H1 (cell line): ENCODE results near the gene ZNF473. TPM values are rescaled to one million over a fixed set of nuclear protein-coding genes. Genes with fewer than 3 reads are reported as not detected.

Experiments
- CTCF ChIA-PET: fragments of 300-600 bp; sonication (Branson Sonifier 250); formaldehyde crosslinking; loops from one replicate; lab custom pipeline; 2021; ENCODE audit not compliant: partially characterized antibody; lab: Charles Lee
- POLR2A ChIA-PET: fragments of 300-600 bp; sonication (Branson Sonifier 250); formaldehyde crosslinking; loops from one replicate; lab custom pipeline; 2021; ENCODE audit warnings: inconsistent platforms; ENCODE audit not compliant: partially characterized antibody; lab: Charles Lee
- DNase-seq, 2 experiments: peaks; one replicate each; pipeline versions ENCODE4 v3.0.0 to v3.0.0-alpha.2; 2010 to 2022; ENCODE audit warnings: low spot score in 2 of 2, low read depth in 1 of 2, mixed read lengths in 1 of 2
- FAIRE-seq: peaks from 2 replicates; lab custom pipeline; 2011; peaks lifted over from hg19 to GRCh38; lab: Jason Lieb, UNC
- H2AFZ ChIP-seq: 2 replicates; pipeline ENCODE4 v1.8.1; 2012; ENCODE audit warnings: low read length, inconsistent platforms
- H2AK5ac ChIP-seq: 2 replicates; pipeline ENCODE4 v1.6.1; 2013; ENCODE audit warnings: low read depth, low read length
- H2BK120ac ChIP-seq: replicated peaks from 2 replicates; pipeline ENCODE3; 2013; ENCODE audit warnings: low read depth, low read length, inconsistent platforms
- H2BK12ac ChIP-seq: 2 replicates; pipeline ENCODE4 v1.6.1; 2013; ENCODE audit warnings: low read depth, low read length
- H2BK15ac ChIP-seq: 2 replicates; pipeline ENCODE4 v1.6.1; 2013; ENCODE audit warnings: low read length
- H2BK20ac ChIP-seq: 2 replicates; pipeline ENCODE4 v1.6.1; 2013; ENCODE audit warnings: low read length
- H2BK5ac ChIP-seq: 2 replicates; pipeline ENCODE4 v1.6.1; 2013; ENCODE audit warnings: low read depth, low read length
- H3K14ac ChIP-seq: 2 replicates; pipeline ENCODE4 v1.6.1; 2013; ENCODE audit warnings: inconsistent platforms; ENCODE audit not compliant: insufficient read length
- H3K18ac ChIP-seq: 2 replicates; pipeline ENCODE4 v1.6.1; 2013; ENCODE audit warnings: low read length; ENCODE audit errors: extremely low read depth
- H3K23ac ChIP-seq: 2 replicates; pipeline ENCODE4 v1.6.1; 2013; ENCODE audit warnings: inconsistent platforms; ENCODE audit not compliant: insufficient read length
- H3K23me2 ChIP-seq: 2 replicates; pipeline ENCODE4 v1.6.1; 2013; ENCODE audit warnings: low read depth, low read length
- H3K27ac ChIP-seq: 2 replicates; pipeline ENCODE4 v1.6.1; 2011; ENCODE audit warnings: low read depth, low read length, inconsistent platforms
- H3K27me3 ChIP-seq, 4 experiments: replicated peaks in 1 of 4; 1 replicate in 1 of 4; 2 replicates in 3 of 4; pipeline versions ENCODE4 v1.6.1 to v1.8.1; 2011 to 2013; ENCODE audit warnings: low read length in 3 of 4, mild to moderate bottlenecking in 3 of 4, inconsistent platforms in 2 of 4, mixed read lengths in 2 of 4, moderate library complexity in 1 of 4; ENCODE audit not compliant: control insufficient read depth in 3 of 4, insufficient read depth in 3 of 4; ENCODE audit errors: extremely low read depth in 1 of 4
- H3K36me3 ChIP-seq, 4 experiments: 2 replicates each; pipeline versions ENCODE4 v1.6.1 to v1.8.1; 2011 to 2013; ENCODE audit warnings: mild to moderate bottlenecking in 4 of 4, low read length in 3 of 4, moderate library complexity in 2 of 4, control low read depth in 1 of 4, inconsistent platforms in 1 of 4; ENCODE audit not compliant: insufficient read depth in 4 of 4, control insufficient read depth in 2 of 4
- H3K4ac ChIP-seq: replicated peaks from 2 replicates; pipeline ENCODE3; 2013; ENCODE audit warnings: low read length, low read depth, mixed read lengths, inconsistent platforms; ENCODE audit not compliant: insufficient read length
- H3K4me1 ChIP-seq, 4 experiments: replicated peaks in 1 of 4; 1 replicate in 1 of 4; 2 replicates in 3 of 4; pipeline versions ENCODE4 v1.6.1 to v1.8.1; 2011 to 2013; ENCODE audit warnings: low read length in 3 of 4, inconsistent platforms in 2 of 4, mixed read lengths in 1 of 4; ENCODE audit not compliant: insufficient read depth in 4 of 4, control insufficient read depth in 3 of 4
- H3K4me2 ChIP-seq, 2 experiments: 2 replicates each; pipeline versions ENCODE4 v1.6.1 to v1.8.1; 2011 to 2013; ENCODE audit warnings: low read depth in 2 of 2, low read length in 2 of 2, control low read depth in 1 of 2, inconsistent platforms in 1 of 2, mild to moderate bottlenecking in 1 of 2; ENCODE audit not compliant: insufficient read depth in 1 of 2
- H3K4me3 ChIP-seq, 4 experiments: fragments of 200-600, 300-600 bp in 1 of 4; sonication (generic), shearing (Covaris generic), sonication (Bioruptor Twin) in 1 of 4; 2 replicates each; pipeline versions ENCODE4 v1.5.1 to v1.8.1; 2011 to 2016; ENCODE audit warnings: low read length in 4 of 4, low read depth in 3 of 4, control low read depth in 2 of 4, inconsistent platforms in 2 of 4, mild to moderate bottlenecking in 2 of 4, mixed read lengths in 1 of 4, moderate library complexity in 1 of 4; ENCODE audit not compliant: insufficient read depth in 2 of 4; ENCODE audit errors: extremely low read depth in 1 of 4
- H3K56ac ChIP-seq: replicated peaks from 2 replicates; pipeline ENCODE3; 2013; ENCODE audit warnings: low read depth, mild to moderate bottlenecking, mixed read lengths, low read length, inconsistent platforms; ENCODE audit not compliant: insufficient read length
- H3K79me1 ChIP-seq: 2 replicates; pipeline ENCODE4 v1.6.1; 2013; ENCODE audit warnings: low read depth, low read length, control low read depth
- H3K79me2 ChIP-seq, 2 experiments: 2 replicates each; pipeline versions ENCODE4 v1.6.1 to v1.8.1; 2012 to 2013; ENCODE audit warnings: low read length in 2 of 2, mild to moderate bottlenecking in 2 of 2, inconsistent platforms in 1 of 2; ENCODE audit not compliant: insufficient read depth in 2 of 2, control insufficient read depth in 1 of 2
- H3K9ac ChIP-seq, 4 experiments: replicated peaks in 1 of 4; 1 replicate in 1 of 4; 2 replicates in 3 of 4; pipeline versions ENCODE4 v1.6.1 to v1.8.1; 2011 to 2013; ENCODE audit warnings: low read depth in 3 of 4, low read length in 3 of 4, control low read depth in 2 of 4, mild to moderate bottlenecking in 2 of 4, moderate library complexity in 2 of 4, inconsistent platforms in 1 of 4; ENCODE audit errors: extremely low read depth in 1 of 4
- H3K9me3 ChIP-seq, 2 experiments: 2 replicates each; pipeline versions ENCODE4 v1.6.1 to v1.8.1; 2012 to 2013; ENCODE audit warnings: mild to moderate bottlenecking in 2 of 2, moderate library complexity in 2 of 2, control low read depth in 1 of 2, inconsistent platforms in 1 of 2, low read depth in 1 of 2, low read length in 1 of 2, mixed read lengths in 1 of 2; ENCODE audit not compliant: insufficient read depth in 2 of 2
- H4K20me1 ChIP-seq, 2 experiments: replicated peaks in 1 of 2; 2 replicates each; pipeline versions ENCODE3 to v1.8.1; 2011 to 2013; ENCODE audit warnings: inconsistent platforms in 2 of 2, low read length in 2 of 2, mild to moderate bottlenecking in 1 of 2; ENCODE audit not compliant: insufficient read depth in 2 of 2, control insufficient read depth in 1 of 2
- H4K5ac ChIP-seq: 2 replicates; pipeline ENCODE4 v1.6.1; 2013; ENCODE audit warnings: low read length, low read depth, mixed read lengths, inconsistent platforms; ENCODE audit not compliant: insufficient read length
- H4K8ac ChIP-seq: 2 replicates; pipeline ENCODE4 v1.8.0; 2013; ENCODE audit warnings: mild to moderate bottlenecking, moderate library complexity, low read length, inconsistent platforms; ENCODE audit not compliant: insufficient read depth; ENCODE audit errors: extremely low read depth
- H4K91ac ChIP-seq: replicated peaks from 2 replicates; pipeline ENCODE3; 2013; ENCODE audit warnings: low read length, mixed read lengths, inconsistent platforms; ENCODE audit not compliant: insufficient read length
- E2F6 ChIP-seq: IDR thresholded peaks from 2 replicates; pipeline ENCODE4 v1.6.1; 2012; ENCODE audit warnings: inconsistent platforms
- NANOG ChIP-seq: IDR thresholded peaks from 2 replicates; pipeline ENCODE4 v1.6.1; 2011; ENCODE audit warnings: low read length, low read depth, mild to moderate bottlenecking, inconsistent platforms; ENCODE audit not compliant: insufficient read depth, poor library complexity, severe bottlenecking
- POLR2A ChIP-seq, 2 experiments: IDR thresholded peaks; 1 replicate in 1 of 2; 2 replicates in 1 of 2; pipeline ENCODE4 v1.6.1; 2011; ENCODE audit warnings: low read depth in 2 of 2, low read length in 2 of 2, mild to moderate bottlenecking in 2 of 2; ENCODE audit errors: control extremely low read depth in 1 of 2
- RAD21 ChIP-seq, 2 experiments: IDR thresholded peaks in 1 of 2; conservative IDR thresholded peaks in 1 of 2; 2 replicates each; pipeline ENCODE4 v1.6.1; 2011; ENCODE audit warnings: low read depth in 2 of 2, low read length in 2 of 2, improper control_type of control experiment in 1 of 2, inconsistent platforms in 1 of 2, mild to moderate bottlenecking in 1 of 2, moderate library complexity in 1 of 2
- SIN3A ChIP-seq, 2 experiments: IDR thresholded peaks in 1 of 2; conservative IDR thresholded peaks in 1 of 2; 2 replicates each; pipeline ENCODE4 v1.6.1; 2011 to 2012; ENCODE audit warnings: low read length in 2 of 2, improper control_type of control experiment in 1 of 2, low read depth in 1 of 2, mild to moderate bottlenecking in 1 of 2
- SIX5 ChIP-seq: IDR thresholded peaks from 2 replicates; pipeline ENCODE4 v1.6.1; 2011; ENCODE audit warnings: mild to moderate bottlenecking, low read depth, low read length
- SRF ChIP-seq: IDR thresholded peaks from 2 replicates; pipeline ENCODE4 v1.6.1; 2011; ENCODE audit warnings: mild to moderate bottlenecking, low read depth, low read length, moderate library complexity
- SUZ12 ChIP-seq: fragments of 200-600 bp; sonication (generic); IDR thresholded peaks from 2 replicates; pipeline ENCODE4 v1.6.1; 2012; ENCODE audit warnings: mild to moderate bottlenecking, inconsistent platforms, low read length, moderate library complexity, mixed read lengths
- TAF1 ChIP-seq: IDR thresholded peaks from 2 replicates; pipeline ENCODE4 v1.6.1; 2011; ENCODE audit warnings: mild to moderate bottlenecking, low read depth, low read length
- USF2 ChIP-seq: IDR thresholded peaks from 2 replicates; pipeline ENCODE4 v1.6.1; 2011; ENCODE audit warnings: low read length, improper control_type of control experiment
- WGBS, 2 experiments: shearing (Covaris generic) in 1 of 2; methylation state at CpG; one replicate each; pipeline versions ENCODE4 v1.1.6 to v1.1.7; 2013 to 2015; ENCODE audit warnings: low lambda C conversion rate in 2 of 2, mixed read lengths in 2 of 2, inconsistent platforms in 1 of 2, low coverage in 1 of 2, missing lambda C conversion rate in 1 of 2; ENCODE audit not compliant: insufficient replicate concordance in 2 of 2, insufficient coverage in 1 of 2, insufficient read length in 1 of 2; ENCODE audit errors: extremely low coverage in 1 of 2, missing lambda C conversion rate in 1 of 2; 5-methylcytosine and 5-hydroxymethylcytosine counted together
- polyA plus RNA-seq, 7 experiments: library from polyadenylated mRNA; depleted of rRNA in 3 of 7; stranded (reverse) in 5 of 7; unstranded in 2 of 7; fragments of >200 nt in 5 of 7; fragments of 200-250 nt in 2 of 7; gene quantifications; 1 replicate in 5 of 7; 2 replicates in 1 of 7; 4 replicates in 1 of 7; pipeline versions ENCODE4 v1.2.1 to v1.2.3, GENCODE V29; 2011 to 2013; ENCODE audit warnings: missing spikeins in 2 of 7, mixed read lengths in 2 of 7
- total RNA-seq: library from RNA; stranded (reverse); fragmentation: NEBNext Ultra II Directional; extraction: Animal tissue kit (Norgen Biotek cat#: 25700); gene quantifications from 2 replicates; pipeline ENCODE4 v1.2.1, GENCODE V29; 2021

Gene ZNF473
- total and polyA plus RNA-seq, 2 of the 8 experiments (the other 6 are each of a cell fraction or from before 2014, with no cell fraction given): 5.2 to 11.7 TPM

- no peak for FAIRE-seq
- H2AK5ac ChIP-seq: no peak overlapping the region
- H3K36me3 ChIP-seq: peaks cover 3 to 8% (median 4%) of the 10 kb centered on the region in 4 experiments; a peak in 4 of 8 replicates
- TF ChIP-seq POLR2A (IDR thresholded peaks at IDR 0.05; ENCODE audit: control extremely low read depth in 1 of 2, low read depth in 2 of 2, low read length in 2 of 2): no peak
- TF ChIP-seq SIN3A (conservative IDR thresholded peaks at IDR 0.05 in 1 of 2, IDR thresholded peaks at IDR 0.05 in 1 of 2; ENCODE audit: low read depth in 1 of 2, low read length in 2 of 2): no peak
- no peak for TF ChIP-seq E2F6
- no peak for TF ChIP-seq TAF1
- TF ChIP-seq SIX5: no peak
- TF ChIP-seq RAD21 (IDR thresholded peaks at IDR 0.05 in 1 of 2, conservative IDR thresholded peaks at IDR 0.05 in 1 of 2; ENCODE audit: low read depth in 2 of 2, low read length in 2 of 2): peak; percentile 60 to 64
- no peak for TF ChIP-seq NANOG
- TF ChIP-seq USF2: no peak
- no peak for TF ChIP-seq SUZ12
- TF ChIP-seq SRF: no peak
These were observed 17.3 kb upstream of the ZNF473 start for GRCh38 chr19:50008532-50008931.

More at GRCh38 chr19:50008532-50008931, 17.3 kb upstream of the ZNF473 start:
- H3K23me2 ChIP-seq: no peaks in the 10 kb centered on the region
- H3K14ac ChIP-seq: no peak overlapping the region
- no peak overlapping the region for H3K27ac ChIP-seq
- no peak overlapping the region for H3K9ac ChIP-seq
- no peak overlapping the region for H2AFZ ChIP-seq
- peak in 1 of 2 experiments; percentile 82 for DNase-seq
- no peaks in the 10 kb centered on the region for H3K27me3 ChIP-seq
- ChIA-PET CTCF (interaction anchor here (0.6 to 1.8 kb wide), 15 partner anchors 10 to 278 kb away, joined by 3 to 13 read pairs (median 3); no protein-coding TSS in a partner anchor), POLR2A (interaction anchor here (0.8 to 1.5 kb wide), 5 partner anchors 11 to 79 kb away, joined by 3 to 4 read pairs (median 3); partner anchors contain the start of gene ZNF473)
- no peak overlapping the region for H2BK5ac ChIP-seq
- H2BK12ac ChIP-seq: no peak overlapping the region
- H3K23ac ChIP-seq: no peak overlapping the region
- H2BK15ac ChIP-seq: no peak overlapping the region
- no peak overlapping the region for H4K91ac ChIP-seq
- no peak overlapping the region for H4K8ac ChIP-seq
- no peaks in the 10 kb centered on the region; a peak in 1 of 4 replicates for H3K9me3 ChIP-seq
- H2BK20ac ChIP-seq: no peak overlapping the region
- H3K56ac ChIP-seq: no peak overlapping the region
- no peak overlapping the region for H3K4ac ChIP-seq
- H3K79me1 ChIP-seq: no peaks in the 10 kb centered on the region
- WGBS, 2 experiments: 60% methylated on average over 10 of the region's 10 CpGs; no CpG with 5 or more reads in 1 of the 2 experiments
- no peaks in the 10 kb centered on the region for H3K4me1 ChIP-seq
- H2BK120ac ChIP-seq: no peak overlapping the region
- no peak overlapping the region for H3K18ac ChIP-seq
- H3K79me2 ChIP-seq: no peaks in the 10 kb centered on the region
- H3K4me2 ChIP-seq: no peak overlapping the region
- no peak overlapping the region for H3K4me3 ChIP-seq
- no peak overlapping the region for H4K5ac ChIP-seq
- peaks cover 0 to 3% of the 10 kb centered on the region in 2 experiments for H4K20me1 ChIP-seq
